ENCODE data around the gene EVC2. TPM values are rescaled to one million over a fixed set of nuclear protein-coding genes. Genes with fewer than 3 reads are reported as not detected.

EVC2 gene
- total RNA-seq, 1 donor from 2014 or later: 8.2 TPM

- DNase-seq (ENCODE audit: low read depth) (no peak), FAIRE-seq (no peak)
- Histone ChIP-seq H3K36me3 (ENCODE audit: control insufficient read depth, insufficient read depth, low read length) (peaks cover 9% of the 10 kb centered on the region), H3K27me3 (ENCODE audit: control insufficient read depth, insufficient read depth, low read length) (no peaks in the 10 kb centered on the region), H3K4me3 (ENCODE audit: low read depth, low read length) (no peak overlapping the region)
- no peak for TF ChIP-seq CTCF (IDR thresholded peaks at IDR 0.05; ENCODE audit: insufficient read depth, low read length, severe bottlenecking)
These were observed 14.5 kb downstream of the EVC2 start for GRCh38 chr4:5693871-5694270.

- no peak for FAIRE-seq
- H3K27me3 ChIP-seq (ENCODE audit: control insufficient read depth, insufficient read depth, low read length): no peaks in the 10 kb centered on the region
- no peak for DNase-seq (ENCODE audit: low read depth)
- H3K4me3 ChIP-seq (ENCODE audit: low read depth, low read length): no peak overlapping the region
- no peak for TF ChIP-seq CTCF (IDR thresholded peaks at IDR 0.05; ENCODE audit: insufficient read depth, low read length, severe bottlenecking)
- peaks cover 10% of the 10 kb centered on the region for H3K36me3 ChIP-seq (ENCODE audit: control insufficient read depth, insufficient read depth, low read length)
These were observed 16.7 kb downstream of the EVC2 start for GRCh38 chr4:5691491-5692132.

GRCh38 chr4:5689065-5689464 is 19.3 kb downstream of the EVC2 start:
- Histone ChIP-seq H3K27me3 (ENCODE audit: control insufficient read depth, insufficient read depth, low read length) (no peaks in the 10 kb centered on the region), H3K4me3 (ENCODE audit: low read depth, low read length) (no peak overlapping the region), H3K36me3 (ENCODE audit: control insufficient read depth, insufficient read depth, low read length) (peaks cover 24% of the 10 kb centered on the region)
- TF ChIP-seq CTCF (IDR thresholded peaks at IDR 0.05; ENCODE audit: insufficient read depth, low read length, severe bottlenecking): no peak
- DNase-seq (ENCODE audit: low read depth) (no peak), FAIRE-seq (no peak)

GRCh38 chr4:5686338-5686737 is 22.0 kb downstream of the EVC2 start:
- H3K4me3 ChIP-seq (ENCODE audit: low read depth, low read length): no peak overlapping the region
- TF ChIP-seq CTCF (IDR thresholded peaks at IDR 0.05; ENCODE audit: insufficient read depth, low read length, severe bottlenecking): no peak
- DNase-seq (ENCODE audit: low read depth) (no peak), FAIRE-seq (no peak)
- H3K36me3 ChIP-seq (ENCODE audit: control insufficient read depth, insufficient read depth, low read length): peaks cover 21% of the 10 kb centered on the region
- no peaks in the 10 kb centered on the region for H3K27me3 ChIP-seq (ENCODE audit: control insufficient read depth, insufficient read depth, low read length)

- FAIRE-seq: no peak
- DNase-seq (ENCODE audit: low read depth): no peak
- no peak for TF ChIP-seq CTCF (IDR thresholded peaks at IDR 0.05; ENCODE audit: insufficient read depth, low read length, severe bottlenecking)
- Histone ChIP-seq H3K27me3 (ENCODE audit: control insufficient read depth, insufficient read depth, low read length) (no peaks in the 10 kb centered on the region), H3K4me3 (ENCODE audit: low read depth, low read length) (no peak overlapping the region), H3K36me3 (ENCODE audit: control insufficient read depth, insufficient read depth, low read length) (peaks cover 21% of the 10 kb centered on the region)
These were observed 23.1 kb downstream of the EVC2 start for GRCh38 chr4:5685296-5685695.

GRCh38 chr4:5683566-5683965 is 24.8 kb downstream of the EVC2 start:
- H3K36me3 ChIP-seq (ENCODE audit: control insufficient read depth, insufficient read depth, low read length): peaks cover 21% of the 10 kb centered on the region
- DNase-seq (ENCODE audit: low read depth) (no peak), FAIRE-seq (no peak)
- no peaks in the 10 kb centered on the region for H3K27me3 ChIP-seq (ENCODE audit: control insufficient read depth, insufficient read depth, low read length)
- no peak overlapping the region for H3K4me3 ChIP-seq (ENCODE audit: low read depth, low read length)
- TF ChIP-seq CTCF (IDR thresholded peaks at IDR 0.05; ENCODE audit: insufficient read depth, low read length, severe bottlenecking): no peak

Data from bronchial epithelial cell (primary cell).